Adrenal gland (tissue), 5 donors: ENCODE results near the gene SERPINB12.

Source experiments
- POLR2A ChIP-seq, 2 donors: fragments of 450-650 bp; IDR thresholded peaks; one replicate each; pipeline ENCODE4 v1.6.1; 2017; ENCODE audit warnings: antibody characterized with exemption in 2 of 2, mild to moderate bottlenecking in 2 of 2, moderate library complexity in 1 of 2
- TF ChIP-seq, protein P1 (sequence below), 6 experiments: fragments of 450-650 bp in 4 of 6; fragments of 200-600 bp in 2 of 6; sonication (generic) in 1 of 6; IDR thresholded peaks; 1 replicate in 5 of 6; 2 replicates in 1 of 6; pipeline versions ENCODE4 v1.5.1 to v1.8.0; 2016 to 2021; ENCODE audit warnings: antibody characterized with exemption in 6 of 6, mild to moderate bottlenecking in 2 of 6, moderate library complexity in 1 of 6
- donor health status: DM: no; HTN: no; CAD: no.

DNA sequence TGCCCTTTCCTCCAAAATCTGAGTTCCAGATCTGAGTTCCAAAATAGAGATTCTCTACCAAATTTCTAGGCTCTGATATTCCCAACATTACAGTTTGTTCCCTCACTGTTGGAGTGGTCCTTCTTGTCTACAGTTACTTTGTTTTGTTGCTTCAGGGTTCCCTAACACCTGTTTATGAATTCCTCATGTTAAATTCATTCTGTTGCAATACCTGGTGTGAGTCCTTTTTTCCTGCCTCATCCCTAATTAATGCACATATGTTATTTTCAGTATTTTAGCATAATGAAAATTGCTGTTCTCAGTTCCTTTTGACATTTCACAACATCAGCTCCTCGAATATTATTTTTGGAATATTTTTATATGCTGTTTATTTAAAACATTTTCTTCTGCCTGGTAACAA, 61.2 kb downstream of the SERPINB12 start:
- TF ChIP-seq, protein P1, sequence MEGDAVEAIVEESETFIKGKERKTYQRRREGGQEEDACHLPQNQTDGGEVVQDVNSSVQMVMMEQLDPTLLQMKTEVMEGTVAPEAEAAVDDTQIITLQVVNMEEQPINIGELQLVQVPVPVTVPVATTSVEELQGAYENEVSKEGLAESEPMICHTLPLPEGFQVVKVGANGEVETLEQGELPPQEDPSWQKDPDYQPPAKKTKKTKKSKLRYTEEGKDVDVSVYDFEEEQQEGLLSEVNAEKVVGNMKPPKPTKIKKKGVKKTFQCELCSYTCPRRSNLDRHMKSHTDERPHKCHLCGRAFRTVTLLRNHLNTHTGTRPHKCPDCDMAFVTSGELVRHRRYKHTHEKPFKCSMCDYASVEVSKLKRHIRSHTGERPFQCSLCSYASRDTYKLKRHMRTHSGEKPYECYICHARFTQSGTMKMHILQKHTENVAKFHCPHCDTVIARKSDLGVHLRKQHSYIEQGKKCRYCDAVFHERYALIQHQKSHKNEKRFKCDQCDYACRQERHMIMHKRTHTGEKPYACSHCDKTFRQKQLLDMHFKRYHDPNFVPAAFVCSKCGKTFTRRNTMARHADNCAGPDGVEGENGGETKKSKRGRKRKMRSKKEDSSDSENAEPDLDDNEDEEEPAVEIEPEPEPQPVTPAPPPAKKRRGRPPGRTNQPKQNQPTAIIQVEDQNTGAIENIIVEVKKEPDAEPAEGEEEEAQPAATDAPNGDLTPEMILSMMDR (IDR thresholded peaks at IDR 0.05): no peak
- TF ChIP-seq POLR2A (IDR thresholded peaks at IDR 0.05): no peak
